Putamen (tissue), 1 donor: ENCODE measurements around the gene WDSUB1.
A peak's percentile ranks its signal among the peaks of the same experiment; 100 is the strongest.

Source experiments
- DNase-seq: peaks from one replicate; pipeline ENCODE4 v3.0.0-alpha.2; 2016; ENCODE audit warnings: low spot score

Gene WDSUB1

GRCh38 chr2:159224061-159224813, 62.3 kb downstream of the WDSUB1 start:
- no peak for DNase-seq

- DNase-seq, result no peak
These were observed 67.0 kb downstream of the WDSUB1 start for GRCh38 chr2:159219394-159219998.

GRCh38 chr2:159218389-159218788, 68.1 kb downstream of the WDSUB1 start:
- no peak for DNase-seq

- no peak for DNase-seq
These were observed 68.8 kb downstream of the WDSUB1 start for GRCh38 chr2:159217676-159218075.

DNA sequence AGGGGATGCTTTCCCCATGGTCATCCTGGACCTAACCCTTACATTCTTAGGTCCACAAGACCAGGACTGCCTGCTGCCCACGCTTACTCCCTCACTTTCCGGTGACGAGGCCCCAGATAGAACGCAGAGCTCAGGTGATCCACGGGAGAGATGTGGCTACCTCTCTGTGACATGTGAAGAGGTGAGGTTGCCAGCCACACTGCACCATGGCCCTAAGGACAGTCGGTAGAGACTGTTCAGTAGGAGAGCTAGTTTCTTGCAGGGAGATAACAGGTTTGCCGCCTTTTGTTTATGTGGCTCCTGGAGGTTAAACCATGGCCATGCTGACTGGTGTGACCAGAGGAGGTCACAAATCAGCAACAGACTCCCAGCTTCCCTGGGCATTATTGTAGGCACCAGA, 71.4 kb downstream of the WDSUB1 start:
- DNase-seq, result no peak

GRCh38 chr2:159214325-159214865, 72.1 kb downstream of the WDSUB1 start:
- DNase-seq, result no peak

DNA sequence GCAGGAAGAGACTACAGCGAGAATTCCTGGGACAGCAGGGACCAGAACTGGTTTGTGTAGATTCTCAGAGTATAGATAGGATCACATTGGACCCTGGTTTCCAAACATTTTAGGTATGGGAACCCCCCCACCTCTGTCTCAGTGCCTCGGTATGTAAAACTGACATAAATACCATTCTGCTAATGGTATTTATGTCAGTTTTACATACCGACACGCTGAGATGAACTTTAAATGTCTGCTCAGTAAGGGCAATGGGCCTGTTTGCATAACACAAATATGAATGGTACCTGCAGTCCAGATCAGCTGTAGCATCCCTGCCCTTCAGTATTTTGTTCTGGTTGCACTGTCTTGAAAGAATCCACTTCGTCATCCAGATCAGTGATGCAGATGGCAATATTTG, 73.2 kb downstream of the WDSUB1 start:
- no peak for DNase-seq

- DNase-seq, result no peak
These were observed 74.8 kb downstream of the WDSUB1 start for GRCh38 chr2:159211447-159212396.

GRCh38 chr2:159209341-159210306, 76.9 kb downstream of the WDSUB1 start:
- DNase-seq, result no peak

- DNase-seq, result no peak
These were observed 78.1 kb downstream of the WDSUB1 start for GRCh38 chr2:159208438-159208837.

GRCh38 chr2:159206736-159207380, 79.6 kb downstream of the WDSUB1 start:
- DNase-seq, result no peak

DNA sequence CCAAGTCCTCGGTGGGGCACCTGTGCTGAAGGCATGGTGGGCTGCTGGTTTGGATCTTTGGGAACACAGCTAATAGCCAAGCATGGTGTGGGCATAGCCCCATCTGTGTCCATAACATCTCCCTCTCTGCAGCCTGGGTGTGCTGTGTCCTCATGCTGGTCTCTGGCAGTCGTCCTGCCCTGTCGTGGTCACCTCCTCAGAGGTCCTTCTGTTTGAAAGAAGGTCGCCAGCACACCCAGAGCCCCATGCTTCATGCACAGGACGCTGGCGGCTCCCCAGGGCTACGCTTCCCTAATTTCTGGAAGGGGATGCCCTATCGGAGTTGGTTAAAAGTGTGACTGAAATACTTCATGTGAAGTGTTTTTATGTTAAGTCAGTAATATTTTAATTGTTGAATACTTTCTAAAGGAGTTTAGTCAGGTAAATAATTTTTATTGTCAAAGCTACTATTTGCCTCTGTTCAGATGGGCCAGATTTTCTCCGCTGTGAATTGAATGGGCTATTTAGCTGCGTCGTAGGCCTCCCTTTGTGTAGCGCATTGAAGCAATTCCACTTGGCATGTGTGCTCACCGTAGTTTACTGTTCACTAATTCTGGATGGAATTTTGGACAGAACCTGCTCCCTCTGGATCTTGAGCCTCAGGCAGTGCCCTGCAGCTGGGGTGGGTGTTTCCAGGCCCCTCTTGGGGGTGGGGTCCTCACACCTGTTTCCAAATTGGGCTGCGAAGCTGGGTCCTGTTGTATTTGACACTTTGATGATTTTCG, 81.9 kb downstream of the WDSUB1 start:
- DNase-seq, result no peak

DNA sequence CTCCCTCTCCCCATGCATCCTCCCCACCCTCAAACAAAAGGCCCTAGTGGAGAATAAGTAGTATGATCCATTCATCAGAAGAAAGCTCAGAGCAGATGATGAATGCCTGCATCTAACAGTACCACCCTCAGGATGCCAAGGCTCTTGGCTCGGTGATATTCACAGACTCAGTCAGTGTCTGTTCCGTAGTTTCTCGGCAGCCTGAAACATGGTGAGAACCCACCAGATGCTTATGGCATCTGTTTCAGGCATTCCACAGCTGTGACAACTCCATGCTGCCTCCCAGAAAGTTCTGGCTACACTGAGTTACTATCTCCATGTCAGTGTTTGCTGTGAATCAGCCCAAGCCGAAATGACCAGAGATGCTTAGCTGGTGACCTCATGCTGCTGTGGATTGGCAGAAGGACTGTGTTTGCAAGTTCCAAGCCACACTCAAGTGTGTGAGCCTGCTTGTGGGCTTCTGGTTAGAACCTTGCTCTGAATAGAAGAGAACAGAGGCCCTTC, 83.9 kb downstream of the WDSUB1 start:
- DNase-seq, result peak; percentile 55

DNA sequence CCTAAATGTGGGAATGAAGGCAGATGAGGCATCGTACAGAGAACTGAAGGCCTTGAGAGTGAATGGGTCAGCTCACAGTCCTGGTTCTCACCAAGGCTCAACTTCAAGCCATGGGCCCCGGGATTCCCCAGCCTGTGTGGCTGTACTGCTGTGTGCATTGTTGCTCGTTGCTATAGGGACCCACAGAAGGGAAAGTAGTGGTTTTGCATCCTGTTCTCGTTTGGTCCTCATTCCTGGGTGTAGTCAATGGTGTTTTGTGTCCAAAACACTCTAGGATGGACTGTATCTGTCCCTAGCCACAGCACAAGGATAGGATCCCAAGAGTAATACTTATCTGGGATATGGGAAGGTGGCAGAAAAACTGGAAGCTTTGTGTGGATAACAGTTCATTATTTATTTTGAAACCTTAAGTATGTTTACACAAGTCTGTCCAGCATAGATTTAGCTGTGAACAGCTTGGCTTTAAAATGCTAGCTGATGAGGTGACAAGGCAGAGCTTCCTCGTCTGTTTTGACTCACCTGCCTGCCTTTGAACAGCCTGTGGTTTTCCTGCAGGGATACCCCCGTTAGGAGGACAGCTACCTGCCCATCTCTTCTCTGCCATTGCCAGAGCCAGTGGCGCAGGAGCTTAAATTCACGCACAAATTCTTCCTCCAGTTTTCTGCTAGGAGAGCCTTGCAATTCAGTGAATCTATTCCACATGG, 85.0 kb downstream of the WDSUB1 start:
- no peak for DNase-seq

DNA sequence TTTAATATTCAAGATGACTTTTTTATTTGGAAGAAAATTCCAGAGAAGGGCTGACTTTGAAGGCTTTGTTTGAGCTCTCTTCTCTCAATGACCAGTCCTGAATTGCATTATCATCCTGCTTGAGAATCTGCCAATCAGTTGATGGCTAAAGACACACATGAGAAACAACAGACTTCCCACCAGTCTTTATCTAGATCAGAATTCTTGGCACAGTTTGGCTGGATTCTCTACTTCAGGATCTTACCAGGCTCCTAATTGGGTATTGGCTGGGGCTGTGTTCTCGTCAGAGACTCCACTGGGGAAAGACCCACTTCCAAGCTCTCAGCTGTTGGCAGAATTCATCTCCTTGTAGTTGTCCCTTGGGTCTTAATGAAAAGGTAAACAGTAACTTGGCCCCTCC, 86.0 kb downstream of the WDSUB1 start:
- no peak for DNase-seq

DNA sequence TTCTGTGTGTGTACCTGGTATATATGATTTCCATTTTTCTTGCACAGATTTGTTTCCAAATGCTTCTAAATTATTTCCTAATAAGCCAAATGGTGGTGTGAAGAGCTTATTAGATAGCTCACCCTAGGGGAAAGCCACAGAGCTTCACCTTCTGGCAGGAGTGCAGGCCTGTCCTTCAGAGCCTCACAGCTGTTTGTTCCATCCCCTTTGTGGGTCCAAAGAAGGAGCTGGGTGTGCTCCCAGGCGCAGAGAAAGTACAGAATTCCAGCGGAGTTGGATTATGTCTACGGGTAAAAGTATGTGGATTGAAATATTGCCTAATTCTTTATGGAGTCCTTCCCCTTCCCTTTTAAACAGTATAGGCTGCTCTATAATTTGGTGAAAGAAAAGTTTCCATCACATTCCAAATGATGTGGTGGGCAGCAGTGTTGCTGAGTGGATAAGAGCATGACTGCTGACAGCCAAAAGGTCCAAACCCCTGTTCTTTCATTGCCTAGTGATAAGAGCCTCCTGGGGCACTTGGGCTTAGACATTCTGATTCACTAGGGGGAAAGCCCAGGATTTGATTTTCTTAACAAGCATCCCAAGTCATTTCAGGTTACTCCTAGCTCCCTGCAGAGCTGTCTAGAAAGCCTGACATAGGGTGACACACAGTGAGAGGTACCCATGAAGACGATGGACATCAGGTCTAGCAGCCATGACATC, 86.6 kb downstream of the WDSUB1 start:
- DNase-seq, result no peak

DNA sequence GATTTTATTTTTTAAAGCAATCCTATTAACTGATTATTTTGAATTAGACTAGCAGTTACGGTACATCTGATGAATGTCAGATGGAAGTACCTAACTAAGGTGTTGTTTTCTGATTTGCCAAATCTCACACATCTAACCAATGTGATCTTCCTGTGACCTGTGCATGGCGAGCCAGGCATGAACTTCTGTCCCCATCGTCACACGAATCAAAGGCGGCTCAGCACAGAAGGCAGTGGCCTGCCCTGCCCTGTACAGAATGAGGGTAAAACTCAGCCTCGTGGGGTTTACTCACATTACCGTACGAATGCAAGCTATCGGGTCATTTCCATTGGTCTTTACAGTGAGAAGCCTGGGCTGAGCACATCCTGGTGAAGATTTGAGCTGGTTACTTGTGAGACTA, 87.3 kb downstream of the WDSUB1 start:
- no peak for DNase-seq

- no peak for DNase-seq
These were observed 90.0 kb downstream of the WDSUB1 start for GRCh38 chr2:159196393-159196925.
